IPS-20b (cell line): Measurements from ENCODE around the gene RARS1.

ENCODE experiments used
- H3K27ac ChIP-seq: one replicate; pipeline ENCODE4 v1.5.1; 2013; ENCODE audit warnings: low read length
- H3K27me3 ChIP-seq: 2 replicates; pipeline ENCODE4 v1.6.1; 2013; ENCODE audit warnings: mild to moderate bottlenecking, low read length, inconsistent platforms; ENCODE audit not compliant: insufficient read depth
- H3K36me3 ChIP-seq: 2 replicates; pipeline ENCODE4 v1.6.1; 2013; ENCODE audit warnings: low read depth, mild to moderate bottlenecking, inconsistent platforms, low read length, moderate library complexity; ENCODE audit not compliant: insufficient read depth
- H3K4me1 ChIP-seq: 2 replicates; pipeline ENCODE4 v1.6.1; 2013; ENCODE audit warnings: mild to moderate bottlenecking, control low read depth, inconsistent platforms, low read length, moderate library complexity; ENCODE audit not compliant: insufficient read depth
- H3K4me3 ChIP-seq: 2 replicates; pipeline ENCODE4 v1.5.1; 2013; ENCODE audit warnings: mild to moderate bottlenecking, low read length, inconsistent platforms
- H3K9ac ChIP-seq: 2 replicates; pipeline ENCODE4 v1.6.1; 2013; ENCODE audit warnings: low read depth, mild to moderate bottlenecking, inconsistent platforms, low read length, moderate library complexity
- H3K9me3 ChIP-seq: 2 replicates; pipeline ENCODE4 v1.6.1; 2013; ENCODE audit warnings: mild to moderate bottlenecking, low read depth, low read length, inconsistent platforms; ENCODE audit not compliant: insufficient read depth

RARS1 gene

GRCh38 chr5:168563959-168564358 is 77.7 kb downstream of the RARS1 start:
- no peaks in the 10 kb centered on the region for H3K27me3 ChIP-seq
- no peak overlapping the region for H3K27ac ChIP-seq
- peaks cover 91% of the 10 kb centered on the region for H3K36me3 ChIP-seq
- no peaks in the 10 kb centered on the region for H3K4me1 ChIP-seq
- no peak overlapping the region for H3K9ac ChIP-seq
- H3K9me3 ChIP-seq: no peaks in the 10 kb centered on the region
- no peak overlapping the region for H3K4me3 ChIP-seq

- H3K36me3 ChIP-seq: peaks cover 48% of the 10 kb centered on the region
- H3K27me3 ChIP-seq: no peaks in the 10 kb centered on the region
- H3K9me3 ChIP-seq: no peaks in the 10 kb centered on the region
- H3K4me3 ChIP-seq: no peak overlapping the region
- no peak overlapping the region for H3K27ac ChIP-seq
- H3K9ac ChIP-seq: no peak overlapping the region
- no peaks in the 10 kb centered on the region; the same call in 1 of the 2 replicates for H3K4me1 ChIP-seq
These were observed 82.5 kb downstream of the RARS1 start for GRCh38 chr5:168568738-168569137.
